GM20000 (cell line): ENCODE results near the gene ZNF132.

ENCODE experiments used
- DNase-seq: peaks from one replicate; pipeline ENCODE4 v3.0.0; 2012; ENCODE audit warnings: low spot score
- CTCF ChIP-seq: IDR thresholded peaks from 2 replicates; pipeline ENCODE4 v1.5.1; 2012; ENCODE audit warnings: mild to moderate bottlenecking, control low read depth; ENCODE audit errors: extremely low read depth, missing control alignments

The ZNF132 gene

DNA sequence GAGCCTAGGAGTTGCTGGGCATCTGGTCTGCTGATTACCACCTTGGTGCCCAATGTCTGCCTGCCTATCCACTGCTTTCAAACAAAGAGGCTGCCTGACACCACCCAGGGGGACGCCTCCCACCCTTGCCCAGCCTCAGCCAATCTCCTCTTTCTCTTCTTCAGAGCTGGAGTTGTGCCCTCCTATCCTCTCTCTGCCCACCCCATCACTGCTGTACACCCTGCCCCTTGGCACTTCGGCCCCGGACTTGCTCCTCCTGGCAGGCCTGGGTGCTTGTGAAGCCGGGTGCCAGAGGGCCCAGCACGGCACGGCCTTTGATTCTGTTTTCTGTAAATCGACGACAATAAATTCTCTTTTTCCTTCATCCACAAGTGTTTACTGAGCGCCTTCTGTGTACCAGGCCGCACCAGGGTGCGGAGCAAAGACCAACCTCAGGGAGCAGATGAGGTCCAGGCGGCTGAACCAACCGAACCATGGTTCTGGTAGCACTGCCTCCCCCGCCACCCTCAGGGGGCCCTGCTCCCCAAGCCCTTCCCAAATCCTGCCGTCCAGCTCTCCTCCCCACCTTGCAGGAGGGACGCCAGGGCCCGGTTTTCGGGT lies 39.5 kb downstream of the ZNF132 start:
- no peak for DNase-seq
- no peak for TF ChIP-seq CTCF

- no peak for TF ChIP-seq CTCF
- no peak for DNase-seq
Measured at GRCh38 chr19:58399903-58400302, 40.0 kb downstream of the ZNF132 start.

DNA sequence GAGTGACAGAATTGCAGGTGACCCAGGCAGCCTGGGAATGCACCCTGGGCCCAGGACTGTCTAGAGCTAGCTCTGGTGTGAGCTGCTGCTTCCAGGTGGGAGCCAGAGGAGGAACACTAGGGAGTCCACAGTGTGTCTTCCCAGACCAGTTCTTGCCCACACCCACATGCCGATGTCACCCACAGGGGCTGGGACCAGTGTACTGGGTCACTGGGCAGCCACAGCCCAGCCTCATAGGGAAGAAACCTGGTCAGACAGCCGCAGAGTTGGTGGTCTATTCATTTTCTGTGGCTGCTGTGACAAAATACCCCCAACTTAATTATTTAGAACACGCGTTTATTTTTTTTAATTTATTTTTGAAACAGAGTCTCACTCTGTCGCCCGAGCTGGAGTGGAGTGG lies 41.4 kb downstream of the ZNF132 start:
- no peak for TF ChIP-seq CTCF

GRCh38 chr19:58398087-58398486 lies 41.9 kb downstream of the ZNF132 start:
- no peak for TF ChIP-seq CTCF
- DNase-seq: no peak

More for the DNA sequence above, 41.4 kb downstream of the ZNF132 start:
- DNase-seq: no peak

DNA sequence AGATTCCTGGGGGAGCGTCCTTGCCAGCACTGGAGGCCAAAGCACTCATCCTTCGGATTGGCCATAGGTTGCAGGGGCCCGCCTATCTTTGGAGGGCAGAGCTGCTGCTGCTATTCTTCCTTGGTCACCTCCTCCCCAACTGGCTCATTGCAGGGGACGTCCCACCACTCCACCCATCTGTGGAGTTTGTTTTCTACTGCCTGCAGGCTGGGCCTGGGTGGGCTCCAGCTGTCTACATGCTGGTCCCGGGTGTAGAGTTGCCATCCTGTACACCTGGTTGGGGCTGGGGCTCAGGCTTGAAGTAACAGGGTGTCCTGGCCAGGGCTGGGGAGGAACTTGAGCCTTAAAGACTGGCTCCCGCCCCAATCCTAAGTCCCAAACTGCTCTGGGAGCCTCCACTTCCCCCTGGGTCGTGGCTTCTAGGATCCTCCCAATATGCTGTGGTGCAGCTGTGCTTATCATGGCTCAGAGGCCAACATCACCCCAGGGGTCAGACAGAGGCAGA lies 42.4 kb downstream of the ZNF132 start:
- TF ChIP-seq CTCF: no peak
- DNase-seq: peak; percentile 23

- peak; percentile 18 for DNase-seq
- no peak for TF ChIP-seq CTCF
Measured at GRCh38 chr19:58396691-58397532, 43.0 kb downstream of the ZNF132 start.

- TF ChIP-seq CTCF: no peak
- peak; percentile 12 for DNase-seq
Measured at GRCh38 chr19:58395979-58396627, 43.9 kb downstream of the ZNF132 start.
